K562 (cell line): ENCODE measurements around the gene WDR27. TPM values are rescaled to one million over a fixed set of nuclear protein-coding genes. Genes with fewer than 3 reads are reported as not detected.
A peak's percentile ranks its signal among the peaks of the same experiment; 100 is the strongest.

ENCODE experiments used
- ATAC-seq: fragments of 200-7000 bp; cut with Tn5 transposase; 3 replicates; pipeline ENCODE4 v1.9.1; 2020; ENCODE audit warnings: moderate library complexity
- BruUV-seq: library from RNA; stranded (reverse); fragments of 400-500 nt; replicated peaks from 2 replicates; lab custom pipeline; 2021; lab: Mats Ljungman, UMichigan
- CTCF ChIA-PET: fragments of 300-600 bp; formaldehyde crosslinking; extraction: SDS; loops from one replicate; lab custom pipeline; 2021; ENCODE audit warnings: low intra/inter-chr PET ratio; lab: Yijun Ruan, JAX
- POLR2A ChIA-PET: fragments of 300-600, 350-650 bp; sonication (Branson Sonifier 250); formaldehyde crosslinking; extraction: SDS; loops from one replicate; lab custom pipeline; 2021; ENCODE audit warnings: antibody characterized with exemption, inconsistent platforms; lab: Yijun Ruan, JAX
- DNase-seq, 4 experiments: peaks; one replicate each; pipeline versions ENCODE4 v3.0.0 to v3.0.0-alpha.2; 2011 to 2018; ENCODE audit warnings: low spot score in 3 of 4, mixed read lengths in 3 of 4; ENCODE audit errors: extremely low read depth in 1 of 4
- FAIRE-seq: peaks from 2 replicates; lab custom pipeline; 2011; peaks lifted over from hg19 to GRCh38; lab: Jason Lieb, UNC
- H2AFZ ChIP-seq: 2 replicates; pipeline ENCODE4 v1.6.0; 2011; ENCODE audit warnings: low read depth, low read length, control low read depth, inconsistent platforms
- H3K27ac ChIP-seq: fragments of 200-600 bp; 3 replicates; pipeline ENCODE4 v1.8.0; 2011; ENCODE audit warnings: low read depth, mild to moderate bottlenecking, control low read depth, inconsistent platforms, low read length, moderate library complexity, mixed read lengths; ENCODE audit errors: extremely low read depth
- H3K27me3 ChIP-seq, 2 experiments: fragments of 300-600 bp in 1 of 2; 2 replicates in 1 of 2; 3 replicates in 1 of 2; pipeline versions ENCODE4 v1.6.0 to v1.8.0; 2011; ENCODE audit warnings: inconsistent platforms in 2 of 2, low read length in 2 of 2, mild to moderate bottlenecking in 1 of 2, mixed read lengths in 1 of 2, moderate library complexity in 1 of 2; ENCODE audit not compliant: control insufficient read depth in 2 of 2, insufficient read depth in 2 of 2
- H3K36me3 ChIP-seq: fragments of 300-600 bp; 3 replicates; pipeline ENCODE4 v1.8.0; 2011; ENCODE audit warnings: mild to moderate bottlenecking, low read length, inconsistent platforms; ENCODE audit not compliant: control insufficient read depth, insufficient read depth
- H3K4me1 ChIP-seq, 2 experiments: fragments of 200-600 bp in 1 of 2; replicated peaks in 1 of 2; 2 replicates in 1 of 2; 3 replicates in 1 of 2; pipeline versions ENCODE4 v1.5.1 to v1.8.0; 2011; ENCODE audit warnings: inconsistent platforms in 2 of 2, low read length in 2 of 2, mild to moderate bottlenecking in 1 of 2, mixed read lengths in 1 of 2, moderate library complexity in 1 of 2; ENCODE audit not compliant: control insufficient read depth in 2 of 2, insufficient read depth in 2 of 2
- H3K4me2 ChIP-seq: 2 replicates; pipeline ENCODE4 v1.6.1; 2011; ENCODE audit warnings: low read length, control low read depth, inconsistent platforms, mixed read lengths; ENCODE audit not compliant: insufficient read depth
- H3K4me3 ChIP-seq: fragments of 200-600 bp; sonication (generic), shearing (Covaris generic); 2 replicates; pipeline ENCODE4 v1.5.1; 2016; ENCODE audit warnings: control low read depth, inconsistent platforms
- H3K79me2 ChIP-seq: fragments of 200-600 bp; 3 replicates; pipeline ENCODE4 v1.8.0; 2011; ENCODE audit warnings: low read length, inconsistent platforms; ENCODE audit not compliant: control insufficient read depth, insufficient read depth
- H3K9ac ChIP-seq, 2 experiments: 2 replicates each; pipeline versions ENCODE4 v1.6.0 to v1.6.1; 2011; ENCODE audit warnings: low read depth in 2 of 2, low read length in 2 of 2, control low read depth in 1 of 2, inconsistent platforms in 1 of 2, mild to moderate bottlenecking in 1 of 2, mixed read lengths in 1 of 2; ENCODE audit not compliant: insufficient read depth in 1 of 2
- H3K9me1 ChIP-seq: one replicate; pipeline ENCODE4 v1.6.0; 2011; ENCODE audit warnings: inconsistent platforms, mild to moderate bottlenecking, low read length, moderate library complexity; ENCODE audit not compliant: control insufficient read depth, insufficient read depth
- H3K9me3 ChIP-seq: replicated peaks from 2 replicates; pipeline ENCODE4 v1.5.1; 2011; ENCODE audit warnings: low read depth, low read length, inconsistent platforms; ENCODE audit not compliant: control insufficient read depth, insufficient read depth
- H4K20me1 ChIP-seq: replicated peaks from 2 replicates; pipeline ENCODE4 v1.6.1; 2011; ENCODE audit warnings: low read length, inconsistent platforms, mixed read lengths; ENCODE audit not compliant: control insufficient read depth, insufficient read depth
- E2F3 ChIP-seq: fragments of 250-450 bp; sonication (Bioruptor Pico); IDR thresholded peaks from 2 replicates; pipeline ENCODE4 v1.4.0; 2020; ENCODE audit warnings: mild to moderate bottlenecking
- FOXP4 ChIP-seq: sonication (generic); formaldehyde crosslinking; IDR thresholded peaks from 2 replicates; pipeline ENCODE4 v1.8.0; 2022; ENCODE audit warnings: mild to moderate bottlenecking, missing genetic modification reagents, borderline replicate concordance
- MED1 ChIP-seq: sonication (generic); formaldehyde crosslinking; IDR thresholded peaks from 2 replicates; pipeline ENCODE4 v1.8.1; 2023; ENCODE audit warnings: missing genetic modification reagents, borderline replicate concordance
- NFIC ChIP-seq: fragments of 450-650 bp; IDR thresholded peaks from 2 replicates; pipeline ENCODE4 v1.6.1; 2017; ENCODE audit warnings: mild to moderate bottlenecking, inconsistent platforms
- NFIX ChIP-seq: fragments of 250-450 bp; sonication (Bioruptor Pico); IDR thresholded peaks from 2 replicates; pipeline ENCODE4 v1.4.0; 2020; ENCODE audit warnings: low read depth, mild to moderate bottlenecking, moderate library complexity
- PPARD ChIP-seq: fragments of 250-450 bp; sonication (Bioruptor Pico); IDR thresholded peaks from 2 replicates; pipeline ENCODE4 v1.8.0; 2022; ENCODE audit warnings: inconsistent platforms, mild to moderate bottlenecking, moderate library complexity
- RAD51 ChIP-seq: fragments of 450-650 bp; IDR thresholded peaks from 2 replicates; pipeline ENCODE4 v1.7.1; 2016; ENCODE audit warnings: low read depth, mild to moderate bottlenecking, borderline replicate concordance
- RFX5 ChIP-seq: IDR thresholded peaks from 2 replicates; pipeline ENCODE4 v1.6.1; 2011; ENCODE audit warnings: low read depth, mild to moderate bottlenecking, improper control_type of control experiment, low read length
- XRCC3 ChIP-seq: fragments of 450-650 bp; IDR thresholded peaks from 2 replicates; pipeline ENCODE4 v1.6.1; 2017; ENCODE audit warnings: mild to moderate bottlenecking, moderate library complexity
- ZNF431 ChIP-seq: sonication (generic); formaldehyde crosslinking; IDR thresholded peaks from 2 replicates; pipeline ENCODE4 v1.8.0; 2022; ENCODE audit warnings: mild to moderate bottlenecking, missing genetic modification reagents
- WGBS: fragments of 100-300 bp; shearing (Covaris generic); methylation state at CpG from one replicate; pipeline ENCODE4 v1.1.6; 2016; ENCODE audit warnings: low coverage, mixed read lengths; ENCODE audit not compliant: insufficient coverage; ENCODE audit errors: missing lambda C conversion rate; 5-methylcytosine and 5-hydroxymethylcytosine counted together
- in situ Hi-C: fragments of 300-500 bp; cut with MboI; formaldehyde crosslinking; loops from 4 replicates; pipeline ENCODE4 v1.15.0; 2018; ENCODE audit warnings: inconsistent platforms, mixed read lengths
- intact Hi-C: fragments of 100-400 bp; cut with micrococcal nuclease; formaldehyde crosslinking; loops from 2 replicates; pipeline ENCODE4 v1.14.2; 2022
- polyA plus RNA-seq, 8 experiments: library from polyadenylated mRNA; depleted of rRNA in 4 of 8; stranded (reverse) in 5 of 8; unstranded in 3 of 8; fragments of >200 nt; fragmentation: Nextera tagmentation in 2 of 8; fragmentation: Illumina TruSeq in 1 of 8; extraction: Ambion mirVana in 2 of 8; extraction: Trizol in 1 of 8; gene quantifications; 2 replicates each; pipeline versions ENCODE4 v1.2.1 to v1.2.3, GENCODE V29; 2011 to 2014; ENCODE audit warnings: inconsistent platforms in 1 of 8, missing spikeins in 1 of 8
- total RNA-seq, 7 experiments: library from RNA; depleted of rRNA in 6 of 7; stranded (reverse); fragments of >200 nt in 6 of 7; fragmentation: Illumina TruSeq in 2 of 7; extraction: Trizol in 2 of 7; gene quantifications; 2 replicates each; pipeline versions ENCODE4 v1.2.1 to v1.2.3, GENCODE V29; 2011 to 2021; ENCODE audit warnings: low replicate concordance in 1 of 7
- TF ChIP-seq, protein P1 (sequence below): sonication (generic); formaldehyde crosslinking; IDR thresholded peaks from 2 replicates; pipeline ENCODE4 v1.5.0; 2020; ENCODE audit warnings: missing genetic modification reagents
- TF ChIP-seq, protein P2 (sequence below), 3 experiments: fragments of 200-800 bp in 1 of 3; fragments of 250-450 bp in 1 of 3; fragments of 450-650 bp in 1 of 3; sonication (Bioruptor Pico) in 1 of 3; sonication (Bioruptor generic) in 1 of 3; formaldehyde crosslinking in 1 of 3; IDR thresholded peaks; 2 replicates each; pipeline versions ENCODE4 v1.6.1 to v1.8.0; 2016 to 2022; ENCODE audit warnings: mild to moderate bottlenecking in 2 of 3, missing genetic modification characterization in 2 of 3, missing compliant biosample characterization in 1 of 3, moderate library complexity in 1 of 3
- TF ChIP-seq, protein P3 (sequence below): fragments of 250-450 bp; sonication (Bioruptor Pico); IDR thresholded peaks from 2 replicates; pipeline ENCODE4 v1.8.0; 2022; ENCODE audit warnings: inconsistent platforms

Gene WDR27
- total and polyA plus RNA-seq, 9 of the 15 experiments (the other 6 are each of a cell fraction or from before 2014, with no cell fraction given), result 4.3 to 77.2 (median 22.7) TPM

- Histone ChIP-seq H3K9me1 (no peaks in the 10 kb centered on the region), H2AFZ (no peak overlapping the region), H3K4me2 (no peak overlapping the region), H3K4me1 (peaks cover 0 to 4% of the 10 kb centered on the region in 2 experiments; a peak in 1 of 5 replicates), H3K36me3 (no peaks in the 10 kb centered on the region), H3K79me2 (no peaks in the 10 kb centered on the region), H3K9ac (no peak overlapping the region), H3K27ac (no peak overlapping the region), H4K20me1 (no peaks in the 10 kb centered on the region), H3K27me3 (peaks cover 2 to 28% of the 10 kb centered on the region in 2 experiments; a peak in 3 of 5 replicates), H3K9me3 (no peaks in the 10 kb centered on the region), H3K4me3 (no peak overlapping the region)
- DNase-seq (no peak), ATAC-seq (no peak), FAIRE-seq (no peak)
- ChIA-PET CTCF (no interaction called here), POLR2A (no interaction called here)
- no TSS peak for BruUV-seq
- in situ Hi-C loops, result no loop called here
- WGBS, result 33% methylated on average over 10 of the region's 10 CpGs
- no peak for TF ChIP-seq FOXP4
- 0 out of 2 replicates have a peak, but pooled peaks have one; percentile 11 for TF ChIP-seq NFIX (CRISPR knock-in tag)
- no peak for TF ChIP-seq PPARD
- TF ChIP-seq E2F3 (CRISPR knock-in tag), result no peak
- no peak for TF ChIP-seq XRCC3
- no peak for TF ChIP-seq MED1
- no peak for TF ChIP-seq RFX5
- TF ChIP-seq, protein P1, sequence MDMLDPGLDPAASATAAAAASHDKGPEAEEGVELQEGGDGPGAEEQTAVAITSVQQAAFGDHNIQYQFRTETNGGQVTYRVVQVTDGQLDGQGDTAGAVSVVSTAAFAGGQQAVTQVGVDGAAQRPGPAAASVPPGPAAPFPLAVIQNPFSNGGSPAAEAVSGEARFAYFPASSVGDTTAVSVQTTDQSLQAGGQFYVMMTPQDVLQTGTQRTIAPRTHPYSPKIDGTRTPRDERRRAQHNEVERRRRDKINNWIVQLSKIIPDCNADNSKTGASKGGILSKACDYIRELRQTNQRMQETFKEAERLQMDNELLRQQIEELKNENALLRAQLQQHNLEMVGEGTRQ (CRISPR knock-in tag), result no peak
- TF ChIP-seq RAD51, result no peak
- TF ChIP-seq, protein P2, sequence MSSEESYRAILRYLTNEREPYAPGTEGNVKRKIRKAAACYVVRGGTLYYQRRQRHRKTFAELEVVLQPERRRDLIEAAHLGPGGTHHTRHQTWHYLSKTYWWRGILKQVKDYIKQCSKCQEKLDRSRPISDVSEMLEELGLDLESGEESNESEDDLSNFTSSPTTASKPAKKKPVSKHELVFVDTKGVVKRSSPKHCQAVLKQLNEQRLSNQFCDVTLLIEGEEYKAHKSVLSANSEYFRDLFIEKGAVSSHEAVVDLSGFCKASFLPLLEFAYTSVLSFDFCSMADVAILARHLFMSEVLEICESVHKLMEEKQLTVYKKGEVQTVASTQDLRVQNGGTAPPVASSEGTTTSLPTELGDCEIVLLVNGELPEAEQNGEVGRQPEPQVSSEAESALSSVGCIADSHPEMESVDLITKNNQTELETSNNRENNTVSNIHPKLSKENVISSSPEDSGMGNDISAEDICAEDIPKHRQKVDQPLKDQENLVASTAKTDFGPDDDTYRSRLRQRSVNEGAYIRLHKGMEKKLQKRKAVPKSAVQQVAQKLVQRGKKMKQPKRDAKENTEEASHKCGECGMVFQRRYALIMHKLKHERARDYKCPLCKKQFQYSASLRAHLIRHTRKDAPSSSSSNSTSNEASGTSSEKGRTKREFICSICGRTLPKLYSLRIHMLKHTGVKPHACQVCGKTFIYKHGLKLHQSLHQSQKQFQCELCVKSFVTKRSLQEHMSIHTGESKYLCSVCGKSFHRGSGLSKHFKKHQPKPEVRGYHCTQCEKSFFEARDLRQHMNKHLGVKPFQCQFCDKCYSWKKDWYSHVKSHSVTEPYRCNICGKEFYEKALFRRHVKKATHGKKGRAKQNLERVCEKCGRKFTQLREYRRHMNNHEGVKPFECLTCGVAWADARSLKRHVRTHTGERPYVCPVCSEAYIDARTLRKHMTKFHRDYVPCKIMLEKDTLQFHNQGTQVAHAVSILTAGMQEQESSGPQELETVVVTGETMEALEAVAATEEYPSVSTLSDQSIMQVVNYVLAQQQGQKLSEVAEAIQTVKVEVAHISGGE (CRISPR knock-in tag; IDR thresholded peaks at IDR 0.05), result no peak
- no peak for TF ChIP-seq ZNF431 (CRISPR knock-in tag)
- peak; percentile 77 for TF ChIP-seq NFIC
- TF ChIP-seq, protein P3, sequence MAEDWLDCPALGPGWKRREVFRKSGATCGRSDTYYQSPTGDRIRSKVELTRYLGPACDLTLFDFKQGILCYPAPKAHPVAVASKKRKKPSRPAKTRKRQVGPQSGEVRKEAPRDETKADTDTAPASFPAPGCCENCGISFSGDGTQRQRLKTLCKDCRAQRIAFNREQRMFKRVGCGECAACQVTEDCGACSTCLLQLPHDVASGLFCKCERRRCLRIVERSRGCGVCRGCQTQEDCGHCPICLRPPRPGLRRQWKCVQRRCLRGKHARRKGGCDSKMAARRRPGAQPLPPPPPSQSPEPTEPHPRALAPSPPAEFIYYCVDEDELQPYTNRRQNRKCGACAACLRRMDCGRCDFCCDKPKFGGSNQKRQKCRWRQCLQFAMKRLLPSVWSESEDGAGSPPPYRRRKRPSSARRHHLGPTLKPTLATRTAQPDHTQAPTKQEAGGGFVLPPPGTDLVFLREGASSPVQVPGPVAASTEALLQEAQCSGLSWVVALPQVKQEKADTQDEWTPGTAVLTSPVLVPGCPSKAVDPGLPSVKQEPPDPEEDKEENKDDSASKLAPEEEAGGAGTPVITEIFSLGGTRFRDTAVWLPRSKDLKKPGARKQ (CRISPR knock-in tag), result no peak
- intact Hi-C loops, result no loop called here
Measured at GRCh38 chr6:169559592-169559991, 142.2 kb downstream of the WDR27 start.
